B cell (primary cell): ENCODE measurements around the gene FAM107B. TPM values are rescaled to one million over a fixed set of nuclear protein-coding genes. Genes with fewer than 3 reads are reported as not detected.

Experiments used
- ATAC-seq: fragments of 200-7000 bp; cut with Tn5 transposase; one replicate; pipeline ENCODE4 v1.10.0; 2021; ENCODE audit warnings: low read depth, mild to moderate bottlenecking, moderate number of reproducible peaks, moderate library complexity
- CTCF ChIA-PET: fragments of 350-600 bp; sonication (Branson Sonifier 250); formaldehyde crosslinking; loops from one replicate; lab custom pipeline; 2021; ENCODE audit warnings: antibody characterized with exemption, inconsistent platforms; lab: Charles Lee
- POLR2A ChIA-PET: fragments of 350-600 bp; sonication (Branson Sonifier 250); formaldehyde crosslinking; loops from one replicate; lab custom pipeline; 2021; ENCODE audit warnings: antibody characterized with exemption; lab: Charles Lee
- DNase-seq: peaks from one replicate; pipeline ENCODE4 v3.0.0; 2013
- H2AFZ ChIP-seq: 2 replicates; pipeline ENCODE4 v1.6.1; 2012; ENCODE audit warnings: mild to moderate bottlenecking, low read depth, low read length; ENCODE audit not compliant: insufficient read depth, poor library complexity, severe bottlenecking
- H3K27ac ChIP-seq, 2 donors: 1 replicate in 1 of 2; 2 replicates in 1 of 2; pipeline ENCODE4 v1.5.1; 2012 to 2013; ENCODE audit warnings: low read length in 2 of 2, mild to moderate bottlenecking in 2 of 2, moderate library complexity in 1 of 2
- H3K27me3 ChIP-seq, 4 experiments: fragments of 200-600 bp in 1 of 4; sonication (generic) in 1 of 4; replicated peaks in 1 of 4; 1 replicate in 2 of 4; 2 replicates in 2 of 4; pipeline versions ENCODE4 v1.6.1 to v1.7.0; 2013 to 2016; ENCODE audit warnings: low read length in 3 of 4, mild to moderate bottlenecking in 2 of 4, mixed read lengths in 1 of 4, moderate library complexity in 1 of 4; ENCODE audit not compliant: insufficient read depth in 4 of 4, control insufficient read depth in 3 of 4; ENCODE audit errors: control extremely low read depth in 1 of 4
- H3K36me3 ChIP-seq, 2 experiments: replicated peaks in 1 of 2; 1 replicate in 1 of 2; 2 replicates in 1 of 2; pipeline versions ENCODE4 v1.6.1 to v1.7.1; 2013; ENCODE audit warnings: low read length in 1 of 2; ENCODE audit not compliant: insufficient read depth in 2 of 2, control insufficient read depth in 1 of 2; ENCODE audit errors: control extremely low read depth in 1 of 2, extremely low read depth in 1 of 2
- H3K4me1 ChIP-seq, 2 donors: fragments of 200-600 bp in 1 of 2; sonication (generic) in 1 of 2; 1 replicate in 1 of 2; 2 replicates in 1 of 2; pipeline versions ENCODE4 v1.5.1 to v1.6.1; 2013 to 2017; ENCODE audit warnings: low read length in 2 of 2; ENCODE audit not compliant: control insufficient read depth in 2 of 2, insufficient read depth in 2 of 2
- H3K4me2 ChIP-seq: replicated peaks from 2 replicates; pipeline ENCODE3; 2012; ENCODE audit warnings: mild to moderate bottlenecking, low read depth, low read length; ENCODE audit not compliant: poor library complexity, severe bottlenecking
- H3K4me3 ChIP-seq, 5 experiments: fragments of 200-600 bp in 1 of 5; sonication (generic) in 1 of 5; 1 replicate in 3 of 5; 2 replicates in 2 of 5; pipeline versions ENCODE4 v1.5.1 to v1.7.0; 2011 to 2016; ENCODE audit warnings: low read length in 4 of 5, mild to moderate bottlenecking in 4 of 5, low read depth in 2 of 5, control low read depth in 1 of 5, moderate library complexity in 1 of 5; ENCODE audit not compliant: insufficient read depth in 1 of 5; ENCODE audit errors: control extremely low read depth in 1 of 5, extremely low read depth in 1 of 5
- H3K79me2 ChIP-seq: fragments of 200-600 bp; sonication (generic); one replicate; pipeline ENCODE4 v1.6.0; 2016; ENCODE audit warnings: low read length; ENCODE audit not compliant: control insufficient read depth, insufficient read depth
- H3K9ac ChIP-seq: fragments of 200-600 bp; sonication (generic); 2 replicates; pipeline ENCODE4 v1.6.1; 2017; ENCODE audit warnings: mild to moderate bottlenecking, low read length, moderate library complexity
- H3K9me3 ChIP-seq, 3 donors: one replicate each; pipeline versions ENCODE4 v1.6.1 to v1.7.1; 2013; ENCODE audit warnings: low read length in 2 of 3; ENCODE audit not compliant: control insufficient read depth in 2 of 3, insufficient read depth in 1 of 3; ENCODE audit errors: control extremely low read depth in 1 of 3
- H4K20me1 ChIP-seq: 2 replicates; pipeline ENCODE4 v1.6.0; 2012; ENCODE audit warnings: mild to moderate bottlenecking, low read length; ENCODE audit not compliant: insufficient read depth, control insufficient read depth, poor library complexity, severe bottlenecking
- H3K27ac Mint-ChIP-seq: one replicate; pipeline ENCODE4 v1.8.0; 2021; ENCODE audit warnings: mixed read lengths
- H3K27me3 Mint-ChIP-seq: one replicate; pipeline ENCODE4 v1.8.0; 2021; ENCODE audit warnings: mixed read lengths
- H3K4me1 Mint-ChIP-seq: one replicate; pipeline ENCODE4 v1.8.0; 2021; ENCODE audit warnings: mixed read lengths
- H3K4me3 Mint-ChIP-seq: one replicate; pipeline ENCODE4 v1.8.0; 2021; ENCODE audit warnings: mixed read lengths
- H3K9me3 Mint-ChIP-seq: one replicate; pipeline ENCODE4 v1.8.0; 2022; ENCODE audit warnings: mixed read lengths; ENCODE audit not compliant: insufficient read depth
- EZH2 ChIP-seq: IDR thresholded peaks from 2 replicates; pipeline ENCODE4 v1.6.1; 2012; ENCODE audit warnings: borderline replicate concordance, low read depth, mild to moderate bottlenecking, moderate library complexity, low read length; ENCODE audit not compliant: insufficient read depth, poor library complexity, severe bottlenecking
- WGBS: methylation state at CpG from one replicate; pipeline ENCODE4 v1.1.5; 2013; ENCODE audit warnings: missing lambda C conversion rate; ENCODE audit not compliant: insufficient coverage; 5-methylcytosine and 5-hydroxymethylcytosine counted together
- intact Hi-C: fragments of 100-400 bp; cut with micrococcal nuclease; formaldehyde crosslinking; loops from one replicate; pipeline ENCODE4 v1.10.0; 2022
- polyA plus RNA-seq: library from polyadenylated mRNA; depleted of rRNA; stranded (reverse); fragments of >200 nt; gene quantifications from 2 replicates; pipeline ENCODE4 v1.2.3, GENCODE V29; 2012
- total RNA-seq, 2 donors: library from RNA; stranded (reverse); fragments of 120-200 nt in 1 of 2; gene quantifications; 1 replicate in 1 of 2; 2 replicates in 1 of 2; pipeline versions ENCODE4 v1.2.3 to v1.2.4, GENCODE V29; 2013 to 2022
- TF ChIP-seq, protein P1 (sequence below): fragments of 200-600 bp; IDR thresholded peaks from one replicate; pipeline ENCODE4 v1.8.0; 2022; ENCODE audit warnings: antibody characterized with exemption, mild to moderate bottlenecking

FAM107B gene
- total and polyA plus RNA-seq, 2 donors (not counting 1 experiment from before 2014, with no cell fraction given): 31.9 to 318 TPM

DNA sequence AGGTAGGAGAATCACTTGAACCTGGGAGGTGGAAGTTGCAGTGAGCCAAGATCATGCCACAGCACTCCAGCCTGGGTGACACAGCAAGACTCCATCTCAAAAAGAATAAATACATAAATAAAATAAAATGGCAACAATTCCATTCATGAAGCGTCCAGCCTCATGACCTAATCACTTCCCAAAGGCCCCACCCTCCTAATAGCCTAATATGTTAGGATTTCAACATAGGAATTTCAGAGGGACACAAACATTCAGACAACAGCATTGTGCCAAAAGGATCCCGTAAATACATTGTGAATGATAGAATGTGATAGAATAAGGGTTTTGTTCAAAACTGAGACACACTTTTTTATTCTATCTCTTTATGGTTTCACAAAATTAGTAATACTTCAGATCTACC lies 90.3 kb downstream of the FAM107B start:
- no peaks in the 10 kb centered on the region for H3K79me2 ChIP-seq
- intact Hi-C loops: no loop called here
- H3K4me1 ChIP-seq: no peaks in the 10 kb centered on the region
- Mint-ChIP-seq H3K27me3 (no peaks in the 10 kb centered on the region), H3K9me3 (no peaks in the 10 kb centered on the region), H3K4me3 (no peak overlapping the region), H3K27ac (no peak overlapping the region), H3K4me1 (peaks cover 6% of the 10 kb centered on the region)
- DNase-seq: no peak
- TF ChIP-seq EZH2: no peak
- TF ChIP-seq, protein P1, sequence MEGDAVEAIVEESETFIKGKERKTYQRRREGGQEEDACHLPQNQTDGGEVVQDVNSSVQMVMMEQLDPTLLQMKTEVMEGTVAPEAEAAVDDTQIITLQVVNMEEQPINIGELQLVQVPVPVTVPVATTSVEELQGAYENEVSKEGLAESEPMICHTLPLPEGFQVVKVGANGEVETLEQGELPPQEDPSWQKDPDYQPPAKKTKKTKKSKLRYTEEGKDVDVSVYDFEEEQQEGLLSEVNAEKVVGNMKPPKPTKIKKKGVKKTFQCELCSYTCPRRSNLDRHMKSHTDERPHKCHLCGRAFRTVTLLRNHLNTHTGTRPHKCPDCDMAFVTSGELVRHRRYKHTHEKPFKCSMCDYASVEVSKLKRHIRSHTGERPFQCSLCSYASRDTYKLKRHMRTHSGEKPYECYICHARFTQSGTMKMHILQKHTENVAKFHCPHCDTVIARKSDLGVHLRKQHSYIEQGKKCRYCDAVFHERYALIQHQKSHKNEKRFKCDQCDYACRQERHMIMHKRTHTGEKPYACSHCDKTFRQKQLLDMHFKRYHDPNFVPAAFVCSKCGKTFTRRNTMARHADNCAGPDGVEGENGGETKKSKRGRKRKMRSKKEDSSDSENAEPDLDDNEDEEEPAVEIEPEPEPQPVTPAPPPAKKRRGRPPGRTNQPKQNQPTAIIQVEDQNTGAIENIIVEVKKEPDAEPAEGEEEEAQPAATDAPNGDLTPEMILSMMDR: no peak
- H3K4me3 ChIP-seq: no peak overlapping the region
- H3K9ac ChIP-seq: no peak overlapping the region
- ATAC-seq: no peak
- H2AFZ ChIP-seq: no peak overlapping the region
- no peaks in the 10 kb centered on the region for H4K20me1 ChIP-seq
- no CpG with 5 or more reads among the region's 2 CpGs for WGBS
- no peak overlapping the region for H3K27ac ChIP-seq
- no peaks in the 10 kb centered on the region for H3K9me3 ChIP-seq
- no peak overlapping the region for H3K4me2 ChIP-seq
- CTCF ChIA-PET: no interaction called here
- H3K36me3 ChIP-seq: no peaks in the 10 kb centered on the region
- POLR2A ChIA-PET: no interaction called here
- H3K27me3 ChIP-seq: no peaks in the 10 kb centered on the region

DNA sequence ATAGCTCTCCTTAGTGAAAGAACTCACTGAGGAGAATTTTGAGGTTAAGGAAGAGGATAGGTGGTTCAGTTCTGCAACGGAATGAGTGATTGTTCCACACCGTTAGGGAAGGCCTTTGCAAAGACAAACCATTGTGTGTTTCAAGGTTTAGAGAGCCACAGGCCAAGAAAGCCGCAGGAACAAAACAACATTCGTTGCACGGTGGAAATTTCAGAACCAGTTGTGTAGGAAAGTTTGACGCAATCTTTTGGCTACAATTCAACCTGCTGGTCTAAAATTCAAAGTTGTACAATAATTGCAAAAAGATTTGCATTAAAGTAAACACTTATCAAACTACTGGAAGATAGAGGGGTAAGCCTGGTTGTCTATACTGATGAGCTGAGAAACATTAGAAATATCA lies 91.4 kb downstream of the FAM107B start:
- no peak overlapping the region for H3K9ac ChIP-seq
- H3K9me3 ChIP-seq: no peaks in the 10 kb centered on the region
- Mint-ChIP-seq H3K27ac (no peak overlapping the region), H3K27me3 (no peaks in the 10 kb centered on the region), H3K4me1 (peaks cover under 1% of the 10 kb centered on the region), H3K4me3 (no peak overlapping the region), H3K9me3 (no peaks in the 10 kb centered on the region)
- ATAC-seq (no peak), DNase-seq (no peak)
- 96% methylated on average over 2 of the region's 6 CpGs for WGBS
- no peaks in the 10 kb centered on the region for H3K36me3 ChIP-seq
- no peak overlapping the region for H2AFZ ChIP-seq
- intact Hi-C loops: no loop called here
- H3K4me2 ChIP-seq: no peak overlapping the region
- ChIA-PET CTCF (no interaction called here), POLR2A (no interaction called here)
- H3K27ac ChIP-seq: no peak overlapping the region
- H4K20me1 ChIP-seq: no peaks in the 10 kb centered on the region
- no peaks in the 10 kb centered on the region for H3K79me2 ChIP-seq
- no peak overlapping the region for H3K4me3 ChIP-seq
- H3K4me1 ChIP-seq: no peaks in the 10 kb centered on the region
- no peak for TF ChIP-seq EZH2
- TF ChIP-seq, protein P1: no peak
- H3K27me3 ChIP-seq: no peaks in the 10 kb centered on the region
